GM12873 (cell line): ENCODE measurements around the gene ABCD2.

Experiments
- CTCF ChIP-seq: IDR thresholded peaks from 2 replicates; pipeline ENCODE4 v1.5.1; 2012; ENCODE audit warnings: low read depth, mild to moderate bottlenecking, moderate library complexity, low read length, control low read depth; ENCODE audit not compliant: insufficient read depth; ENCODE audit errors: missing control alignments

The ABCD2 gene

DNA sequence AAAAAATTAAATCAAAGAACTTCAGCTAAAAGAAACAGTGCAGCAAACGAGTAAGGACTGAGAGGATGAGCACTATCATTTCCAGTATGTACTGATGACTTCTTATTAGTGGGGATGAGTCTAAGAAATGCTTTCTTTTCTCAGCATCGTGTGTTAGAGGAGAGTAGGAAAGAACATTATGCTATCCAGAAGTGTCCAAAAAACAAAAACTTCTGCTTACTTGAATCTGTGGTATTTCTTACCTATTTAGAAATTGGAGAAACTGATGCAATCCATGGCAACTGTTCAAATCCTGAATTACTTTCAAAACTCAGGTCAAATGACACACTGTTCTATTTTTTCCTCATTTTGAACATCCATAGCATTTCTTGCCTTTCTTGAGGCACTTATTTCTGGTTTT lies 23.7 kb downstream of the ABCD2 start:
- TF ChIP-seq CTCF, result no peak

DNA sequence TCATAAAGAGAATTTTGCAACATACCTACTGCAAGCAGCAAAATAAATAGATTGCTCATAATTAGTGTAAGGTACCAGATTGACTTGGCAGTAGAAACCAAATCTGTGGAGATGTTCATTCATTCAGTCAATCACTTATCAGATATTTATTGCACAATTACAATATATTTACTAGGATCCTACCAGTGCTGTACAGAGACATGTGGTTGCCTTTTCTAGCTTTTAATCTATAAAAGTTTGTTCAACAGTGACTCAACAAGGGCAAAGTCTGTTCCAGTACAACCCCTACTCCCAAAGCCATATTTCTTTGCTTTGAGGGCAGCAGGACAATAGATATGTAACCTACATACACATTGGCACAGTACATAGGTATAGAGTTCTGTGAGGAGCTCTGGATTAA lies 27.3 kb downstream of the ABCD2 start:
- TF ChIP-seq CTCF, result no peak

DNA sequence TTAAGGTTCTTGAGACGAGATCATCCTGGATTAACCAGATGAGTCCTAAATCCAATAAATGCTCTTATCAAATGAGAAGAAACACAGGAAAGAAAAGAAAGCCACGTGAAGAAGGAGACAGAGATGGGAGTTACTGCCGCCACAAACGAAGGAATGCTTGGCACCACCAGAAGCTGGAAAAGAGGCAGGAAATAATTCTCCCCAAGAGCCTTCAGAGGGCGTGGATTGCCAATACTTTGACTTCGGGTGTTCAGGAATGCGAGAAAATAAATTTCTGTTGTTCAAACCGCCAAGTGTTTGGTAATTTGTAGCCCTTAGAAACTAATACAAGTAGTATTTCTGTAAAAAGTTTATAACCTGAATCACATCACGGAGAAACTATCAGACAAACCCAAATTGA lies 31.3 kb downstream of the ABCD2 start:
- TF ChIP-seq CTCF, result no peak

DNA sequence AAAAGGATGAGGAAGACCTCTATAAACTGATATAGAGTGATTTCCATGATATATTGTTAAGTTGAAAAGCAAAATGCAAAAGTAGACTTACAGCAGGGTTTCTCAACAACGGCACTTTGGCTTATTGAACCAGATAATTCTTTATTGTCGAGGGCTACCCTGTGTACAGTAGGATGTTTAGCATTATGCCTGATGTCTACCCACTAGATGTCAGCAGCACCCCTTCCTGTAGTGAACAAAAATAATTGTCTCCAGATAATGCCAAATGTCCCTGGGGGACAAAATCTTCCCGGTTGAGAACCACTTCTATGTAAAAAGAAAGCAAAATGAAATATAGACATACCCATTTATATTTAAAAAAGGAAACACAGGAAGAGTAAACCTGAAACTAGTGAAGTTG lies 32.4 kb downstream of the ABCD2 start:
- peak; percentile 45 for TF ChIP-seq CTCF

DNA sequence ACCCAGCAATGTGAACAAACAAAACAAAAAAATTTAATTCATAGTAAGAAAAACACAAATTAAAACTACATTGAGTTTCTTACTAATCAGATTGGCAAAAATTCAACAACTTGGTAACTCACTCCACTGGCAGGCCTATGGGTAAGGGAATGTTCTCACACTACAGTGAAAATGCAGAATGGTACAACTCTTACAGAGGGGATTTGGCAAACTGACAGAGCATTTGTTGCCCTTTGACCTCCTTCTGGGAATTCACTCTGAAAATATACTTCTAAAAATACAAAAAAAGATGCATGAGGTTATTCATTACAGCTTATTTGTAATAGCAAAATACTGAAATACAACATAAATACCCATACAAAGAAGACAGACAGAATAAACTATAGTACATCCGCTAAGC lies 32.8 kb downstream of the ABCD2 start:
- no peak for TF ChIP-seq CTCF

DNA sequence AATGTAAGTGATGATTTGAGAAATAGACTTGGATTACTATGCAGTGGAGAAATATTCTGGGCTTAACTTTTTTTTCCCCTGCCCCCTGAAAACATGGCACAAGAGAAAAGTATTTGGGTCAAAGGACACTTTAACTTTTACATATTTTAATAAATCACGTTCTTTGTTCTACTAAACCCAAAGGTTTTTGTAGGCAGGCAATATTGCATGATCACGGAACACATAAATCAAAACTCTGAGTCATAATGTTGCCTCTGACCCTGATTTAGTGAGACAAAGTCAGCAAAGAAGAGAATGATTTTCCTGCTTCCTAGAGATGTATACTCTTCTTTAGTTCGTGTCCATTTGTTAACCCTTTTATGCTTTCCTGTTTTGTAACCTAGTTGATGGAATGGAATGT lies 38.0 kb downstream of the ABCD2 start:
- TF ChIP-seq CTCF, result no peak

- TF ChIP-seq CTCF, result no peak
Observed at GRCh38 chr12:39575498-39575875, 44.1 kb downstream of the ABCD2 start.
